BE2C (cell line): Measurements from ENCODE around the gene CARD14. TPM values are rescaled to one million over a fixed set of nuclear protein-coding genes. Genes with fewer than 3 reads are reported as not detected.

Source experiments
- DNase-seq: peaks from one replicate; pipeline ENCODE4 v3.0.0-alpha.2; 2020
- H3K27me3 ChIP-seq: fragments of 250-450 bp; sonication (Bioruptor Pico); 2 replicates; pipeline ENCODE4 v1.5.1; 2020; ENCODE audit warnings: mild to moderate bottlenecking
- H3K36me3 ChIP-seq: fragments of 250-450 bp; sonication (Bioruptor Pico); 2 replicates; pipeline ENCODE4 v1.5.1; 2020; ENCODE audit warnings: mild to moderate bottlenecking
- H3K4me1 ChIP-seq: fragments of 250-450 bp; sonication (Bioruptor Pico); 2 replicates; pipeline ENCODE4 v1.5.1; 2020
- H3K4me3 ChIP-seq: 2 replicates; pipeline ENCODE4 v1.5.1; 2011; ENCODE audit warnings: low read depth, low read length
- H3K9me3 ChIP-seq: fragments of 250-450 bp; sonication (Bioruptor Pico); 2 replicates; pipeline ENCODE4 v1.5.1; 2020
- polyA plus RNA-seq: library from polyadenylated mRNA; unstranded; fragments of >200 nt; gene quantifications from one replicate; pipeline ENCODE4 v1.2.1, GENCODE V29; 2012; ENCODE audit warnings: low read depth, missing spikeins; ENCODE audit not compliant: insufficient read length, insufficient read depth
- TF ChIP-seq, protein P1 (sequence below): IDR thresholded peaks from 2 replicates; pipeline ENCODE4 v1.5.1; 2012; ENCODE audit warnings: mild to moderate bottlenecking, low read depth, low read length

Gene CARD14
- polyA plus RNA-seq = 1.8 TPM

DNA sequence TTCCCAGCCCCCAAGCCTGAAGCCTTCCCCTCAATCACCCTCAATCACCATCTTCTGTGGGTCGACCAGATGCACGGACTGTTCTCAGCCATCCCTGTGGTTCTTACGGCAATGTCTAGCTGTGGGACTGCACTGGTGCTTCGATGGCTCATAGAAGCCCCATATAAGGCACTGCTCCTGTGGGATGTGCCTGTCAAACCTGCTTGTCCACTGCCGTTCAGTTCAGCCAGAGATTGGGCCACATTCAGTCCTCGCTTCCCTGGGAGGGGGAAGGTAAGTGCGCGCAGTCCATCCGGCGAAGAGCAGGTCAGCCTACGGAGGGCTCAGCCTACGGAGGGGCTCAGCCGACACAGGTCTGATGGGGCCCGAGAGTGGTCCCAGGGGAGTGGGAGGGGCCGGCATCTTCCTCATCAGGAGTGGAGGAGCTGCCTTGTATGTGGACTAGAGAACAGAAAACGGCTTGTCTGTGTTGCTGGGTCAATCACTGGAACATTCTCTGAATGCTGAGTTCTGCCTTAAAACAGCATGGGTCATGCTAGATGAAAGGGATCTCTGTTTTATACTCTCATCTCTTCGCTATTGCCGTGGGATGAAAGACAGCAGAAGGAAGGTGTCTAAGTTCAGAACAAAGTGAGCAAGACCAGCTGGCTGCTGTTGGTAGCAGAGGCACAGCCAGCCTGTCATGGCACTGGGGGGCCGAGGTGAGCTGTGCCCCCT is at the start of gene CARD14:
CARD14 (plus strand) TSS at position 247 of the 717 bp plus-strand sequence. CDS start 11,409 bp downstream, outside the sequence.
- no peaks in the 10 kb centered on the region for H3K4me1 ChIP-seq
- no peaks in the 10 kb centered on the region for H3K36me3 ChIP-seq
- no peaks in the 10 kb centered on the region for H3K27me3 ChIP-seq
- no peaks in the 10 kb centered on the region; the same call in 1 of the 2 replicates for H3K9me3 ChIP-seq
- no peak for DNase-seq
- H3K4me3 ChIP-seq = no peak within 1 kb of the TSS
- TF ChIP-seq, protein P1, sequence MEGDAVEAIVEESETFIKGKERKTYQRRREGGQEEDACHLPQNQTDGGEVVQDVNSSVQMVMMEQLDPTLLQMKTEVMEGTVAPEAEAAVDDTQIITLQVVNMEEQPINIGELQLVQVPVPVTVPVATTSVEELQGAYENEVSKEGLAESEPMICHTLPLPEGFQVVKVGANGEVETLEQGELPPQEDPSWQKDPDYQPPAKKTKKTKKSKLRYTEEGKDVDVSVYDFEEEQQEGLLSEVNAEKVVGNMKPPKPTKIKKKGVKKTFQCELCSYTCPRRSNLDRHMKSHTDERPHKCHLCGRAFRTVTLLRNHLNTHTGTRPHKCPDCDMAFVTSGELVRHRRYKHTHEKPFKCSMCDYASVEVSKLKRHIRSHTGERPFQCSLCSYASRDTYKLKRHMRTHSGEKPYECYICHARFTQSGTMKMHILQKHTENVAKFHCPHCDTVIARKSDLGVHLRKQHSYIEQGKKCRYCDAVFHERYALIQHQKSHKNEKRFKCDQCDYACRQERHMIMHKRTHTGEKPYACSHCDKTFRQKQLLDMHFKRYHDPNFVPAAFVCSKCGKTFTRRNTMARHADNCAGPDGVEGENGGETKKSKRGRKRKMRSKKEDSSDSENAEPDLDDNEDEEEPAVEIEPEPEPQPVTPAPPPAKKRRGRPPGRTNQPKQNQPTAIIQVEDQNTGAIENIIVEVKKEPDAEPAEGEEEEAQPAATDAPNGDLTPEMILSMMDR = no peak

GRCh38 chr17:80122026-80122575 is 47.7 kb upstream of the CARD14 start:
- no peaks in the 10 kb centered on the region for H3K9me3 ChIP-seq
- H3K27me3 ChIP-seq = no peaks in the 10 kb centered on the region
- TF ChIP-seq, protein P1 = no peak
- H3K4me1 ChIP-seq = peaks cover 3% of the 10 kb centered on the region; the same call in 1 of the 2 replicates
- no peak overlapping the region for H3K4me3 ChIP-seq
- DNase-seq = no peak
- no peaks in the 10 kb centered on the region for H3K36me3 ChIP-seq

DNA sequence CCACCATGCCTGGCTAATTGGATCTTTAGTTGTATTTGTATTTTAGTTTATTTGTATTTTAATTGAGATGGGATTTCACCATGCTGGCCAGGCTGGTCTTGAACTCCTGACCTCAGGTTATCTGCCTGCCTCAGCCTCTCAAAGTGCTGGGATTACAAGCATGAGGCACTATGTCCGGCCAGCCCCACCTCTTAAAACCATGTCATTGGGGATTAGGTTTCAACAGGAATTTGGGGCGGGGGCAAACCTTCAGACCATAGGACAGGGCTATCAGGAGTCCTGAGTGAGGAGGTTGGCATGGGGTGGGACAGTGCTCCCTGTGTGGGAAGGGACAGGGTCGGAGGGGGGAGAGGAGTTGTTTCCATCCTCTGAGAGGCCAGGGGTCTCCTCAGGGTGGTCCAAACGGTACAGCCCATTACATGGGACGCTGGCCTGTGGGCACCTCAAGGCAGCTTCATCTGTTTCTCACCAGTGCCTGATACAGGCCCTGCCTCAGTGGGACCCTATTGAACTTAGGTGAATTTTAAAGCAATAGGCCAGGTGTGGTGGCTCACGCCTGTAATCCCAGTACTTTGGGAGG is 46.8 kb upstream of the CARD14 start:
- no peaks in the 10 kb centered on the region for H3K9me3 ChIP-seq
- H3K36me3 ChIP-seq = no peaks in the 10 kb centered on the region
- no peak overlapping the region for H3K4me3 ChIP-seq
- no peaks in the 10 kb centered on the region for H3K27me3 ChIP-seq
- TF ChIP-seq, protein P1 = no peak
- peaks cover 3% of the 10 kb centered on the region; the same call in 1 of the 2 replicates for H3K4me1 ChIP-seq
- no peak for DNase-seq

- Histone ChIP-seq H3K4me1 (peaks cover 3% of the 10 kb centered on the region; the same call in 1 of the 2 replicates), H3K36me3 (no peaks in the 10 kb centered on the region), H3K9me3 (no peaks in the 10 kb centered on the region), H3K4me3 (no peak overlapping the region), H3K27me3 (no peaks in the 10 kb centered on the region)
- no peak for DNase-seq
- TF ChIP-seq, protein P1 = no peak
These were observed 46.0 kb upstream of the CARD14 start for GRCh38 chr17:80123791-80124190.

GRCh38 chr17:80124351-80124981 is 45.4 kb upstream of the CARD14 start:
- H3K9me3 ChIP-seq = no peaks in the 10 kb centered on the region
- no peaks in the 10 kb centered on the region for H3K36me3 ChIP-seq
- DNase-seq = no peak
- H3K4me1 ChIP-seq = peaks cover 3% of the 10 kb centered on the region; the same call in 1 of the 2 replicates
- TF ChIP-seq, protein P1 = peak; percentile 61
- no peak overlapping the region for H3K4me3 ChIP-seq
- no peaks in the 10 kb centered on the region for H3K27me3 ChIP-seq
